Measurements from ENCODE around the gene BEGAIN. TPM values are rescaled to one million over a fixed set of nuclear protein-coding genes. Genes with fewer than 3 reads are reported as not detected.

Gene BEGAIN
- total and polyA plus RNA-seq, 7 donors = 0.36 to 1.4 (median 0.60) TPM

DNA sequence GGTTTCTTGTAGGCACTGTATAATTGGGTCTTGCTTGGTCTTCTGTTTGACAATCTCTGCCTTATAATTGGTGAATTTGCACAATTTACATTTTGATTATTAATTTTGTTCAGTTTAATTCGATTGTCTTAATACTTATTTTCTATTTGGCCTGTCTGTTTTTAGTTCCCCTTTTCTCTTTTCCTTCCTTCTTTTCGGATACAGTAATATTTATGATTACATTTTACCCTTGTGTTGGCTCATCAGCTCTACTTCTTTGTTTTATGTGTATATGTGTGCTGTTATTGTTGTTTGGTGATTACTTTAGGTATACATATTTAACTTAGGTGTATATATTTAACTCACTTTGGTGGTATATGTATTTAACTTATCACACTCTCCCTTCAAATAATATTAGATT, 12.8 kb upstream of the BEGAIN start:
- Histone ChIP-seq H3K9me3 (peaks cover 0 to 4% (median 0%) of the 10 kb centered on the region in 4 donors), H3K27ac (no peak overlapping the region), H3K4me3 (no peak overlapping the region), H3K4me1 (no peaks in the 10 kb centered on the region), H3K27me3 (peaks cover 0 to 11% (median 0%) of the 10 kb centered on the region in 3 donors), H3K36me3 (no peaks in the 10 kb centered on the region)
- no peak for DNase-seq
- intact Hi-C loops (cut with DNase I) = no loop called here
- TF ChIP-seq, protein P1, sequence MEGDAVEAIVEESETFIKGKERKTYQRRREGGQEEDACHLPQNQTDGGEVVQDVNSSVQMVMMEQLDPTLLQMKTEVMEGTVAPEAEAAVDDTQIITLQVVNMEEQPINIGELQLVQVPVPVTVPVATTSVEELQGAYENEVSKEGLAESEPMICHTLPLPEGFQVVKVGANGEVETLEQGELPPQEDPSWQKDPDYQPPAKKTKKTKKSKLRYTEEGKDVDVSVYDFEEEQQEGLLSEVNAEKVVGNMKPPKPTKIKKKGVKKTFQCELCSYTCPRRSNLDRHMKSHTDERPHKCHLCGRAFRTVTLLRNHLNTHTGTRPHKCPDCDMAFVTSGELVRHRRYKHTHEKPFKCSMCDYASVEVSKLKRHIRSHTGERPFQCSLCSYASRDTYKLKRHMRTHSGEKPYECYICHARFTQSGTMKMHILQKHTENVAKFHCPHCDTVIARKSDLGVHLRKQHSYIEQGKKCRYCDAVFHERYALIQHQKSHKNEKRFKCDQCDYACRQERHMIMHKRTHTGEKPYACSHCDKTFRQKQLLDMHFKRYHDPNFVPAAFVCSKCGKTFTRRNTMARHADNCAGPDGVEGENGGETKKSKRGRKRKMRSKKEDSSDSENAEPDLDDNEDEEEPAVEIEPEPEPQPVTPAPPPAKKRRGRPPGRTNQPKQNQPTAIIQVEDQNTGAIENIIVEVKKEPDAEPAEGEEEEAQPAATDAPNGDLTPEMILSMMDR (IDR thresholded peaks at IDR 0.05) = no peak
- TF ChIP-seq POLR2AphosphoS5 (IDR thresholded peaks at IDR 0.05) (no peak), EP300 (IDR thresholded peaks at IDR 0.05) (no peak), POLR2A (IDR thresholded peaks at IDR 0.05) (no peak)
- 30 to 53% methylated on average over 2 of the region's 2 CpGs for WGBS, 2 donors

DNA sequence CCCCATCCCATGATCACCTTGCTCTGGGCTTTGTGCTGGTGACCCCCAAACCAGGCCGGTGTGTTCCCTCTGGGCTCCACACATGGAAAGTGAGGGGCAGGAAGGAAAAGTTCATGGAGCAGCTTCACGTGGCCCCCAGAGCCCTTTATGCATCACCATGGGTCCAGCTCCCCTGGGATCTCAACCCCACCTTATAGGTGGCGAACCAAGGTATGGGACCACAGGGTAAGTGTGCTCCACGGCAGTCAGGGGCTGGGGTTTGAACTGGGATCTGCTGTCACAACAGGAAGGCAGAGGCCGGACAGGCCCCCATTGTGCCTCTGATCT, 7.4 kb upstream of the BEGAIN start:
- Histone ChIP-seq H3K4me1 (no peaks in the 10 kb centered on the region), H3K9me3 (no peaks in the 10 kb centered on the region), H3K27me3 (peaks cover 0 to 28% (median 4%) of the 10 kb centered on the region in 3 donors), H3K4me3 (no peak overlapping the region), H3K27ac (no peak overlapping the region), H3K36me3 (no peaks in the 10 kb centered on the region)
- intact Hi-C loops (cut with DNase I) = no loop called here
- 79 to 85% methylated on average over 5 of the region's 5 CpGs for WGBS, 2 donors
- TF ChIP-seq POLR2A (IDR thresholded peaks at IDR 0.05) (no peak), POLR2AphosphoS5 (IDR thresholded peaks at IDR 0.05) (no peak), EP300 (IDR thresholded peaks at IDR 0.05) (no peak)
- TF ChIP-seq, protein P1 (IDR thresholded peaks at IDR 0.05) = no peak
- DNase-seq = peak; percentile 53

DNA sequence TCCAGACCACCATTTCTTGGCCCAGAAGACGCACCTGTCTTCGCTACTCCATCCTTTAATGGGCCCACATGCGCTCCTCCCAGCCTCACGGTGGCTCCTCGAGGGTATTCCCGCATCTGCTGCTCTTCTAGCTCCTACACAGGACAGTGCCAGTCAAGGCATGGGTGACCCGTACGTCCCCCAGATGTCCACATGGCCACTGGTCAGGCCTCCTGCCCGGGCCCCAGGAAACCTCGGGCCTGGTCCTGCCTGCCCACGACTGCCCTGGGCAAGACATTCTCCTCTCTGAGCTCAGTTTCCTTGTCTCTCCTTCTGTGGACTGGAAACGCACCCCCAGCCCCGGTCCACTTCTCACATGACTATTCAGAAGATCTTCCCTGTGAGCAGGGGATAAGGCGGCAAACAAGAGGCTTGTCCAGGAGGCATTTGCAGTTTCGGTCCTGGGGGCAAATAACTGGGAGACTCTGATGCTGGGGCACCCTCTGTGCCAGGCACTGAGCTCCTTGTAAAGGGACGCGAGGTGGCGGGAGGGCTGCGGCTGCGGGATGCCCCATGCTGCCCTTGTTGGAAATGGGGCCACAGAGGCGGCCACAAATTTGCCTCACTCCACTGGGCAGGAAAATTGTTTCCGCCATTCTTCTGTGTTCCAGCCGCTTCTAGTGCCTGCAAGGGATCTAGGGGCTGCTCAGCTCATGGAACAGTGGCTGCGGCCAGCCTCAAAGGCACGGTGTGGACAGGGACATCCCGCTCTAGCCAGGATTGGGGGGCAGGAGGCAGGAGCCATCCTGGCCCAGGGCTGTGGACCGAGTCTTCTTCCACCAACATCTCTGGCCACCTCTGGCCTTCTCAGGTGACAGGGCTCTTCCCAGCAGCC, 6.8 kb upstream of the BEGAIN start:
- Histone ChIP-seq H3K27me3 (peaks cover 0 to 33% (median 8%) of the 10 kb centered on the region in 3 donors), H3K4me1 (no peaks in the 10 kb centered on the region), H3K27ac (no peak overlapping the region), H3K9me3 (no peaks in the 10 kb centered on the region), H3K4me3 (no peak overlapping the region), H3K36me3 (no peaks in the 10 kb centered on the region)
- 90 to 92% methylated on average over 27 of the region's 27 CpGs for WGBS, 2 donors
- TF ChIP-seq POLR2AphosphoS5 (IDR thresholded peaks at IDR 0.05) (no peak), POLR2A (IDR thresholded peaks at IDR 0.05) (no peak), EP300 (IDR thresholded peaks at IDR 0.05) (no peak)
- TF ChIP-seq, protein P1 (IDR thresholded peaks at IDR 0.05) = no peak
- intact Hi-C loops (cut with DNase I) = no loop called here
- peak; percentile 37 for DNase-seq

GRCh38 chr14:100592972-100593371, 5.8 kb upstream of the BEGAIN start:
- Histone ChIP-seq H3K4me1 (no peaks in the 10 kb centered on the region), H3K9me3 (no peaks in the 10 kb centered on the region), H3K27ac (no peak overlapping the region), H3K4me3 (no peak overlapping the region), H3K36me3 (no peaks in the 10 kb centered on the region), H3K27me3 (peaks cover 0 to 37% (median 15%) of the 10 kb centered on the region in 3 donors)
- no peak for TF ChIP-seq POLR2A (IDR thresholded peaks at IDR 0.05)
- no peak for TF ChIP-seq POLR2AphosphoS5 (IDR thresholded peaks at IDR 0.05)
- no peak for TF ChIP-seq EP300 (IDR thresholded peaks at IDR 0.05)
- TF ChIP-seq, protein P1 (IDR thresholded peaks at IDR 0.05) = no peak
- peak; percentile 40 for DNase-seq
- intact Hi-C loops (cut with DNase I) = no loop called here
- WGBS, 2 donors = 79 to 85% methylated on average over 4 of the region's 4 CpGs
